Type B pancreatic cell (in vitro differentiated cells): ENCODE measurements around the gene RAD51B. TPM values are rescaled to one million over a fixed set of nuclear protein-coding genes. Genes with fewer than 3 reads are reported as not detected.

Experiments
- DNase-seq: peaks from one replicate; pipeline ENCODE4 v3.0.0; 2021; ENCODE audit warnings: mixed read lengths; ENCODE audit not compliant: unreplicated experiment; ENCODE audit errors: extremely low spot score
- H3K27ac Mint-ChIP-seq: 2 replicates; pipeline ENCODE4 v1.8.0; 2021; ENCODE audit warnings: mild to moderate bottlenecking, mixed read lengths
- H3K27me3 Mint-ChIP-seq: 2 replicates; pipeline ENCODE4 v1.8.0; 2021; ENCODE audit warnings: mixed read lengths
- H3K36me3 Mint-ChIP-seq: 2 replicates; pipeline ENCODE4 v1.8.0; 2021; ENCODE audit warnings: mixed read lengths
- H3K4me1 Mint-ChIP-seq: one replicate; pipeline ENCODE4 v1.8.0; 2021; ENCODE audit warnings: mixed read lengths; ENCODE audit not compliant: unreplicated experiment
- H3K4me3 Mint-ChIP-seq: 2 replicates; pipeline ENCODE4 v1.8.0; 2021; ENCODE audit warnings: mild to moderate bottlenecking, mixed read lengths
- H3K9me3 Mint-ChIP-seq: 2 replicates; pipeline ENCODE4 v1.8.0; 2021; ENCODE audit warnings: mixed read lengths
- total RNA-seq: library from RNA; stranded (reverse); gene quantifications from 2 replicates; pipeline ENCODE4 v1.2.1, GENCODE V29; 2021; ENCODE audit warnings: low replicate concordance
- TF ChIP-seq, protein P1 (sequence below): fragments of 200-600 bp; sonication (generic); conservative IDR thresholded peaks from 2 replicates; pipeline ENCODE4 v1.5.0; 2021; ENCODE audit warnings: antibody characterized with exemption, mild to moderate bottlenecking

The RAD51B gene
- total RNA-seq, 1 donor from 2014 or later, result 27.3 TPM

DNA sequence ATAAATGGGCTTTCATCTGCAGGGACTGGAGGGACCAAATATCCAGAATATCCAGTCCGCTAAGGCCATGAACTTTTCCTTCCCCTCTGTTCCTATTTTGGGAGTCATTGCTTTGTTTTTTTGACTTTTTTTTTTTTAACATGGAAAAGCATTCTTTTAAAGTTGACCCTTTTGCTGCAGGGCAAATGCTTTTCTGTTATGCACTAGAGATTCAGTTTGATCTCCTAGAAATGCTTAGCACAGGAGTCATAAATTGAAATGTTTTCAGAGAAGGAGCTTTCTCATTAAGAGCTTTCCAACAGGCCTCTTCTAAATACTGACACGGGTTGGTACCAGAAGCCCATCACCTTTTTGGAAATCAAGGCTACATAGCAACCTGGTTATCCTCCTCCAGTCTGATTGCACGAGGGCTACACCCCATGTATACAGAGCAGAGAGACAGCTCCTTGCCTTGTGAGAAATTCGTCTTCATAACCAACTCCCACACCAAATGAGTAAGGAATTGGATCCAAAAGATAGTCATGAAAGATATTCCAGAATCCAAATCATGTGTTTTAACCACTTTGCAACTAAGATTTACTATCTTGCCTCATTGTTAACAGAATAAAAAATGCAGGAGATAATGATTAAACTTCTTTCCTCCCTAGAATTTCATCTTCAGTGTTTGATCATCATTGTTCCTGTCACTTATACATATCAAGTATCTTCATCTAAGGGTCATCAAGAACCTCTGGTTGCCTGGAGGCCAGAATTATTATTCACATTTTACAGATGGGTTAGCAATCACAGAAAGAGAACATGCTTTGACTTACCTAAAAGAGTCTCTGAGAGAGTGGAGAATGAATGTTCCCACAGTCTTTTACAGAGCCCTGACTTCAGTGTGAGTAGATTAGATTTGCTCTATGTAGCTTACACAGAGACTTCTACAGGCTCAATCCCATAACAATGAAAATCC, 583.9 kb downstream of the RAD51B start:
- H3K27ac Mint-ChIP-seq, result peak overlapping the region; percentile 88
- peak overlapping the region; percentile 44 for H3K4me3 Mint-ChIP-seq
- peaks cover 45% of the 10 kb centered on the region for H3K4me1 Mint-ChIP-seq
- no peak for DNase-seq
- TF ChIP-seq, protein P1, sequence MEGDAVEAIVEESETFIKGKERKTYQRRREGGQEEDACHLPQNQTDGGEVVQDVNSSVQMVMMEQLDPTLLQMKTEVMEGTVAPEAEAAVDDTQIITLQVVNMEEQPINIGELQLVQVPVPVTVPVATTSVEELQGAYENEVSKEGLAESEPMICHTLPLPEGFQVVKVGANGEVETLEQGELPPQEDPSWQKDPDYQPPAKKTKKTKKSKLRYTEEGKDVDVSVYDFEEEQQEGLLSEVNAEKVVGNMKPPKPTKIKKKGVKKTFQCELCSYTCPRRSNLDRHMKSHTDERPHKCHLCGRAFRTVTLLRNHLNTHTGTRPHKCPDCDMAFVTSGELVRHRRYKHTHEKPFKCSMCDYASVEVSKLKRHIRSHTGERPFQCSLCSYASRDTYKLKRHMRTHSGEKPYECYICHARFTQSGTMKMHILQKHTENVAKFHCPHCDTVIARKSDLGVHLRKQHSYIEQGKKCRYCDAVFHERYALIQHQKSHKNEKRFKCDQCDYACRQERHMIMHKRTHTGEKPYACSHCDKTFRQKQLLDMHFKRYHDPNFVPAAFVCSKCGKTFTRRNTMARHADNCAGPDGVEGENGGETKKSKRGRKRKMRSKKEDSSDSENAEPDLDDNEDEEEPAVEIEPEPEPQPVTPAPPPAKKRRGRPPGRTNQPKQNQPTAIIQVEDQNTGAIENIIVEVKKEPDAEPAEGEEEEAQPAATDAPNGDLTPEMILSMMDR, result no peak
- no peaks in the 10 kb centered on the region for H3K27me3 Mint-ChIP-seq
- H3K9me3 Mint-ChIP-seq, result peaks cover 9% of the 10 kb centered on the region
- H3K36me3 Mint-ChIP-seq, result peaks cover 7% of the 10 kb centered on the region

DNA sequence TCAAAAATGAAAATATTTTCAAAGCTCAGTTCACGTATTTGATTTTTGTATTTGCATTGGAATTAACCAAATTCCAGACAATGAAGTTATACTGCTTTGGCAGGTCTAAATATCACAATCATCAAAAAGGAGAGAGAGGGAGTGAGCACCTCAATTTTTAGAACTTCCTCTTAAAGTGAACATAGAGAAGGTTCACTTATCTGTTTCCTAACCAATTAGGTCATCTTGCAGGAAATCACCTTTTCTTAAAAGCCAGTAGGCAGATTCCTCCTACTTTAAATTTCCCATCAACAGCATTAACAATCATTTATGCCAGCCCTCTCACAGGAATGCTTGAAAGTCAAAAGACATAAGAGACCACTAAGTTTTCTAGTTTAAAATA, 584.6 kb downstream of the RAD51B start:
- H3K27me3 Mint-ChIP-seq, result no peaks in the 10 kb centered on the region

DNA sequence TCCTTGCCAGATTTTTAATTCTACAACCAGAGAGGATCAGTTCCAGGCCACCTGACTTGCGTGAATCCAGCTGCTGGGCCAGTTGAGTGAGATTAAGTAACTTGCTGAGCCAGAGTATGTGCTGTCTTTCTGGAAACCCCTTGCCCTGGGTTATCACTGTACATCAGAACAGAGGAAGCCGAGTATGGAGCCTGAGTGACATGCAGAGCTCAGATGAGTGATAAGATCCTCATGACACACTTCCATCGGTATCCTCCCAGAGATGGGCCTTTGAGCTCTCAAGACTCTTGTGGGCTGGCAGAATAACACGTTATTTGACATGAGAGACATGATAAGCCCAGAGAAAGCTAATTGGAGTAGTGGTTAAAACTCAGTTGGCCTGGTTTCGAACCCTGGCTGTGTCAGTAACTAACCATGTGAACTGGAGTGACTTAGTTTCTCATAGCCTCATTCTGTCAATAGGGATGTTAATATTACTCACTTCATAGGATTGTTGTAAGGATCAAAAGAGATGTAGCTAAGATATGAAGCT, 585.1 kb downstream of the RAD51B start:
- Mint-ChIP-seq H3K36me3 (peaks cover 12% of the 10 kb centered on the region), H3K27me3 (no peaks in the 10 kb centered on the region), H3K27ac (peak overlapping the region; percentile 88), H3K4me1 (peaks cover 51% of the 10 kb centered on the region), H3K4me3 (peak overlapping the region; percentile 33), H3K9me3 (peaks cover 14% of the 10 kb centered on the region)
- DNase-seq, result no peak
- TF ChIP-seq, protein P1, result no peak

More for the DNA sequence above, 584.6 kb downstream of the RAD51B start:
- Mint-ChIP-seq H3K4me3 (peak overlapping the region; percentile 33), H3K4me1 (peaks cover 46% of the 10 kb centered on the region), H3K27ac (peak overlapping the region; percentile 88), H3K36me3 (peaks cover 7% of the 10 kb centered on the region), H3K9me3 (peaks cover 9% of the 10 kb centered on the region)
- TF ChIP-seq, protein P1, result no peak
- no peak for DNase-seq

DNA sequence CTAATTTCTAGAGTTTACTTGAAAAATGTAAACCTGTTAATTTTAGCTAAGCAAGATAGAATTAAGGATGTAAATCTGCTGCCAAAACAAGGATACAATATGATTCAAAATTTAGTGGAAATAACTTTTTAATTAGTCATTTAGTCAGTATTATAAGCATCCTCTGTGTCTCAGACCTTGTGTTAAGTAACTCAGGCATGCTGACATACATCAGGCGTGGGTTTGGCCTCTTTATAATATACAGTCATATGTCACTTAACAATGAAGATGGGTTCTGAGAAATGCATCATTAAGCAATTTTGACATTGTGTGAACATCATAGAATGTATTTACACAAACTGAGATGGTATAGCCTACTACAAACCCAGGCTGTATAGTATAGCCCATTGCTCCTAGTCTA, 586.4 kb downstream of the RAD51B start:
- H3K9me3 Mint-ChIP-seq, result peaks cover 14% of the 10 kb centered on the region
- peak overlapping the region; percentile 70 for H3K27ac Mint-ChIP-seq
- H3K36me3 Mint-ChIP-seq, result peaks cover 12% of the 10 kb centered on the region
- TF ChIP-seq, protein P1, result no peak
- H3K4me1 Mint-ChIP-seq, result peaks cover 46% of the 10 kb centered on the region
- no peak overlapping the region for H3K4me3 Mint-ChIP-seq
- no peaks in the 10 kb centered on the region for H3K27me3 Mint-ChIP-seq
- no peak for DNase-seq

DNA sequence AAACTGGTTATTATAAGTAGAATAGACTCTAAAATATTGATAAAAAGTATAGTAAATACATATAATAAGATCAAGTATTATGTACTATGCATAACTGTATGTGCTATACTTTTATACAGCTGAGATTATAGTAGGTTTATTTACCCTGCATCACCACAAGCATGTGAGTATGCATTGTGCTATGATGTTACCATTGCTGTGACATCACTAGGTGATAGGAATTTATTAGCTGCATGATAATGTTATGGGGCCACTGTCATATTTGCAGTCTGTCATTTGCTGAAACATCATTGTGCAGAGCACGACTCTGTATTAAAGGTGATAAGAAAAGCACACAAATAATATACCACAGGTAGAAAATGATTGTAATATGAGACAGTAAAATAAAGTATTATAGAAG, 587.7 kb downstream of the RAD51B start:
- H3K27me3 Mint-ChIP-seq, result no peaks in the 10 kb centered on the region
- peaks cover 42% of the 10 kb centered on the region for H3K4me1 Mint-ChIP-seq
- peak overlapping the region; percentile 62 for H3K27ac Mint-ChIP-seq
- DNase-seq, result no peak
- peak overlapping the region; percentile 26 for H3K4me3 Mint-ChIP-seq
- TF ChIP-seq, protein P1, result no peak
- H3K9me3 Mint-ChIP-seq, result peaks cover 14% of the 10 kb centered on the region
- H3K36me3 Mint-ChIP-seq, result peaks cover 12% of the 10 kb centered on the region
